SKM-1 treated with dmso at 0.1 percent for 144 hours (cell line): ENCODE data around the gene PTCH1.

Experiments
- DNase-seq: peaks from one replicate; lab custom pipeline; 2025; ENCODE audit not compliant: unreplicated experiment; lab: John Stamatoyannopoulos, UW

PTCH1 gene

DNA sequence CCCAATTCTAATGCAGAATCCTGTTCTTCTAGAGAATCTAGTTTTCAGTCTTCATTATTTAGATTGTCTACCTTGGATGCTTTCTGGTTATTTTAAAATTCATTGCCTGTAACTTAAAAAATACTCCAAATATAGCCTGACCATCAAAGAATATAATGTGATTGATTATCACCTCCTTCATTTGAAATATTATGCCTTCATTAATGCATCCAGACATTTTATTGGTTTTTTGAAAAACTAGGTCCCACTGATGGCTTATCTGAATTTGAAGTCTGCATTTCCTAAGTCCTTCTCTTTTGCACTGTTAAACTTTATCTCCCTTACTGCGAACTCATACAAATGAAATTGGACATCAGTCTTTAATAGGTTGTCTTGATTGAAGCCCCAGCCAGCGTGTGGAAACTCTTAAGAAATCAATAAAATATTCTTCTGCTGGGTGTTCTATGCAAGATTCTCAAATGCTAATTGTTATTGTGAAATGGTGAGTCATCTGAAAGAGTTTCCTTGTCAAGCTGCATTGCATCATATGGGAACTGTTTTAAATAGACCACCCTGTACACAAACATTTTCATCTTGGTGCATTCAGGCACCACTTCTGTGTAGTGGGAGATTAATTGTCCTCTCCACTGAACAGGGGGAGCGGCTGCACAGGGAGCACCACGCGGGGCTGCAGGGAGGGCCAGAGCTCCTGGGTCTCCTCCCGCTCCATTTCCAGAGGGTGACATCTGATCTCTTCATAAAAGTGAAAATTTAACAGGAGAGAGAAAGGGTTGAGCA is 106.9 kb downstream of the PTCH1 start:
- DNase-seq, result peak; percentile 34

DNA sequence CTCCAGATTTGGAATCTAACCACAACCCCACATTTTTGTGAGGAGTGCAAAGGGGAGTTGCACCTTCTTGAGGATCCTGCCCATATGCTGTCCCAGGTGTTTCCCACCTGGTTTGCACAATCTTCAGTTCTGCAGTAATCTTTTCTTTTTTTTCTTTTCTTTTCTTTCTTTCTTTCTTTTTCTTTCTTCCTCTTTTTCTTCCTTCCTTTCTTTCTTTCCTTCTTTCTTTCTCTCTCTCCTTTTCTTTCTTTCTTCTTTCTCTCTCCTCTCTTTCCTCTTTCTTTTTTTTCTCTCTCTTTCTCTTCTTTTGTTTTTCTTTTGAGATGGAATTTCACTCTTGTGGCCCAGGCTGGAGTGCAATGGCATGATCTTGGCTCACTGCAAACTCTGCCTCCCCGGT is 109.2 kb downstream of the PTCH1 start:
- DNase-seq, result no peak

DNA sequence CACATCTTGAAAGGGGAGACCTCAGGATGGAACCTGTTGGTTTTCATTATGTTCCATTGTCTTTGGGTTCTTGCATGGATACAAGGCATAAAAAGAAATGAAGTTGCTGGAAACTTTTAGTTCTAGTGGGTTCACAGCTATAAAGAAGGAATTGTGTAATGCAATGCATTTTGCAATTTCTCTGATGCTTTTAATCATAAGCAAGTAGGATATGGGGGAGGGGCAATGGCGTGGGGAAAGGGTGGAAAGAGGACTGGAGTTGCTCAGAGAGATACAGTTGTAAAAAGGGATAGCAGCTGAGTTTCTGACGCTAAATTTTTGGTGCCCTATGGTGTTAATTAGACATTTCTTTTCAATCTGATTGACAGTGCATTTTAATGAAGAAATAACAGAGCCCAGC is 110.7 kb downstream of the PTCH1 start:
- no peak for DNase-seq

DNA sequence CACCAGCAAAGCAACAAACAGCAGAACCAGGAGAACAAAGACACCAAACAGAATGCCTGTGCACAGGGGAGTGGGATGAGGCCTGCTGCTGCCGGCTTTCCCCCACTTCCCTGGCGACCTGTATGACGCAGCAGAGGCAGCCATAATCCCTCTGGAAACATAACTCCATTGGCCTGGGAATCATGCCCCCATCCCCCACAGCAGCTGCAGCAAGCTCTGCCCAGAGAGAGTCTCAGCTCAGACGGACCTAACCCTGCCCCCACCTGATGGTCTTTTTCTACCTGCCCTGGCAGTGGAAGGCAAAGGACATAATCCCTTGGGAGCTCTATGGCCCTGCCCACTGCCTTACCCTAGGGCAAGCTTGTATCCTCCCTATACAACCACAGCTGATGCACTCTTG is 117.5 kb downstream of the PTCH1 start:
- no peak for DNase-seq
